Measurements from ENCODE around the gene RPL23. TPM values are rescaled to one million over a fixed set of nuclear protein-coding genes. Genes with fewer than 3 reads are reported as not detected.

RPL23 gene
- total RNA-seq (2014; rRNA removed; shearing (Covaris generic)) = 1,124 and 1,333 TPM in 2 replicates

- peak; percentile 95 for DNase-seq (ENCODE audit: low read depth)
Measured at GRCh38 chr17:38853292-38854219, at the start of gene RPL23. TSS of gene RPL23 (minus strand) at chr17:38853721. CDS start at chr17:38853710, 11 bp downstream.

- DNase-seq (ENCODE audit: low read depth) = peak; percentile 98
Measured at GRCh38 chr17:38900978-38901656, 47.6 kb upstream of the RPL23 start.

GRCh38 chr17:38899421-38899820 is 45.9 kb upstream of the RPL23 start:
- DNase-seq (ENCODE audit: low read depth) = no peak

GRCh38 chr17:38898812-38899348 is 45.4 kb upstream of the RPL23 start:
- DNase-seq (ENCODE audit: low read depth) = no peak

- DNase-seq (ENCODE audit: low read depth) = no peak
Measured at GRCh38 chr17:38898291-38898679, 44.8 kb upstream of the RPL23 start.

GRCh38 chr17:38897671-38898290 is 44.3 kb upstream of the RPL23 start:
- DNase-seq (ENCODE audit: low read depth) = peak; percentile 30

- DNase-seq (ENCODE audit: low read depth) = peak; percentile 23
Measured at GRCh38 chr17:38897176-38897575, 43.7 kb upstream of the RPL23 start.

- no peak for DNase-seq (ENCODE audit: low read depth)
Measured at GRCh38 chr17:38896346-38896954, 42.9 kb upstream of the RPL23 start.

- no peak for DNase-seq (ENCODE audit: low read depth)
Measured at GRCh38 chr17:38894276-38894675, 40.8 kb upstream of the RPL23 start.

GRCh38 chr17:38893607-38894006 is 40.1 kb upstream of the RPL23 start:
- peak; percentile 13 for DNase-seq (ENCODE audit: low read depth)

GRCh38 chr17:38893113-38893512 is 39.6 kb upstream of the RPL23 start:
- DNase-seq (ENCODE audit: low read depth) = no peak

GRCh38 chr17:38892620-38893019 is 39.1 kb upstream of the RPL23 start:
- no peak for DNase-seq (ENCODE audit: low read depth)

- DNase-seq (ENCODE audit: low read depth) = no peak
Measured at GRCh38 chr17:38892083-38892482, 38.6 kb upstream of the RPL23 start.

GRCh38 chr17:38891441-38891840 is 37.9 kb upstream of the RPL23 start:
- DNase-seq (ENCODE audit: low read depth) = no peak

- no peak for DNase-seq (ENCODE audit: low read depth)
Measured at GRCh38 chr17:38890410-38890746, 36.9 kb upstream of the RPL23 start.

- DNase-seq (ENCODE audit: low read depth) = no peak
Measured at GRCh38 chr17:38889745-38890409, 36.4 kb upstream of the RPL23 start.

- no peak for DNase-seq (ENCODE audit: low read depth)
Measured at GRCh38 chr17:38888842-38889241, 35.3 kb upstream of the RPL23 start.

- no peak for DNase-seq (ENCODE audit: low read depth)
Measured at GRCh38 chr17:38886643-38887010, 33.1 kb upstream of the RPL23 start.

- DNase-seq (ENCODE audit: low read depth) = no peak
Measured at GRCh38 chr17:38885728-38886642, 32.5 kb upstream of the RPL23 start.

GRCh38 chr17:38885044-38885727 is 31.7 kb upstream of the RPL23 start:
- no peak for DNase-seq (ENCODE audit: low read depth)
